ENCODE measurements around the gene ETHE1. TPM values are rescaled to one million over a fixed set of nuclear protein-coding genes. Genes with fewer than 3 reads are reported as not detected.

The ETHE1 gene
- total RNA-seq, 1 experiment from 2014 or later = 30.5 TPM

GRCh38 chr19:43467276-43467675 lies 59.7 kb downstream of the ETHE1 start:
- DNase-seq (ENCODE audit: low read depth) = no peak

GRCh38 chr19:43466793-43467192 lies 60.2 kb downstream of the ETHE1 start:
- no peak for DNase-seq (ENCODE audit: low read depth)

- no peak for DNase-seq (ENCODE audit: low read depth)
Measured at GRCh38 chr19:43465468-43466120, 61.4 kb downstream of the ETHE1 start, which contains the start of gene LYPD3. LYPD3 (minus strand) TSS chr19:43465608; CDS start chr19:43465571, 37 bp downstream.

- no peak for DNase-seq (ENCODE audit: low read depth)
Measured at GRCh38 chr19:43464134-43464775, 62.7 kb downstream of the ETHE1 start.

- peak; percentile 59 for DNase-seq (ENCODE audit: low read depth)
Measured at GRCh38 chr19:43463381-43464133, 63.4 kb downstream of the ETHE1 start.

GRCh38 chr19:43462785-43463380 lies 64.1 kb downstream of the ETHE1 start:
- DNase-seq (ENCODE audit: low read depth) = no peak

GRCh38 chr19:43462383-43462782 lies 64.6 kb downstream of the ETHE1 start:
- DNase-seq (ENCODE audit: low read depth) = no peak

- DNase-seq (ENCODE audit: low read depth) = no peak
Measured at GRCh38 chr19:43461303-43461702, 65.7 kb downstream of the ETHE1 start.

GRCh38 chr19:43460362-43461016 lies 66.5 kb downstream of the ETHE1 start:
- no peak for DNase-seq (ENCODE audit: low read depth)

- DNase-seq (ENCODE audit: low read depth) = no peak
Measured at GRCh38 chr19:43457809-43458208, 69.2 kb downstream of the ETHE1 start.

Other genes with a start within 250 kb of the ETHE1 start
- not detected in 2 replicates for gene CD177, start 173.5 kb downstream of the ETHE1 start, total RNA-seq (2014; rRNA removed; shearing (Covaris generic))
- gene TEX101, start 112.3 kb downstream of the ETHE1 start, total RNA-seq (2014; rRNA removed; shearing (Covaris generic)) = not detected in 2 replicates
- gene LYPD3, start 61.6 kb downstream of the ETHE1 start, total RNA-seq (2014; rRNA removed; shearing (Covaris generic)) = not detected in 2 replicates
- 5.3 and 7.0 TPM in 2 replicates for gene PHLDB3, start 22.5 kb downstream of the ETHE1 start, total RNA-seq (2014; rRNA removed; shearing (Covaris generic))
- gene ZNF575, start 6.0 kb upstream of the ETHE1 start, total RNA-seq (2014; rRNA removed; shearing (Covaris generic)) = not detected in 2 replicates
- 24.3 and 32.5 TPM in 2 replicates for gene XRCC1, start 48.3 kb upstream of the ETHE1 start, total RNA-seq (2014; rRNA removed; shearing (Covaris generic))
- gene PINLYP, start 48.6 kb upstream of the ETHE1 start, total RNA-seq (2014; rRNA removed; shearing (Covaris generic)) = 0.58 TPM in 1 of 2 replicates, not detected in the other
- 7.1 and 12.4 TPM in 2 replicates for gene IRGQ, start 68.9 kb upstream of the ETHE1 start, total RNA-seq (2014; rRNA removed; shearing (Covaris generic))
- 19.4 and 19.9 TPM in 2 replicates for gene ZNF576, start 69.4 kb upstream of the ETHE1 start, total RNA-seq (2014; rRNA removed; shearing (Covaris generic))
- 0.03 TPM in 1 of 2 replicates, not detected in the other for gene SRRM5, start 84.9 kb upstream of the ETHE1 start, total RNA-seq (2014; rRNA removed; shearing (Covaris generic))
- gene ZNF428, start 92.4 kb upstream of the ETHE1 start, total RNA-seq (2014; rRNA removed; shearing (Covaris generic)) = 23.6 and 24.8 TPM in 2 replicates
- gene CADM4, start 112.6 kb upstream of the ETHE1 start, total RNA-seq (2014; rRNA removed; shearing (Covaris generic)) = 1.3 and 1.5 TPM in 2 replicates
- 217 and 240 TPM in 2 replicates for gene PLAUR, start 143.0 kb upstream of the ETHE1 start, total RNA-seq (2014; rRNA removed; shearing (Covaris generic))
- gene IRGC, start 188.9 kb upstream of the ETHE1 start, total RNA-seq (2014; rRNA removed; shearing (Covaris generic)) = not detected in 2 replicates
- gene SMG9, start 227.8 kb upstream of the ETHE1 start, total RNA-seq (2014; rRNA removed; shearing (Covaris generic)) = 29.0 and 37.5 TPM in 2 replicates